IMR-90 (cell line): Measurements from ENCODE around the gene FLVCR2.
"Not testable (repeated sequence)": the region's sequence is repeated elsewhere in the genome, so short reads cannot be mapped to it uniquely, and the experiment has no call there.

Experiments
- MAZ ChIP-seq: IDR thresholded peaks from 2 replicates; pipeline ENCODE4 v1.6.1; 2012; ENCODE audit warnings: low read depth, mild to moderate bottlenecking, low read length, improper control_type of control experiment, moderate library complexity, borderline replicate concordance
- SMC3 ChIP-seq: fragments of 150-350 bp; IDR thresholded peaks from 2 replicates; pipeline ENCODE4 v1.6.1; 2016; ENCODE audit warnings: low read depth, mild to moderate bottlenecking, antibody characterized with exemption, low read length, moderate library complexity
- TF ChIP-seq, protein P1 (sequence below): conservative IDR thresholded peaks from 2 replicates; pipeline ENCODE4 v1.5.1; 2012; ENCODE audit warnings: mild to moderate bottlenecking, low read depth, low read length, improper control_type of control experiment

DNA sequence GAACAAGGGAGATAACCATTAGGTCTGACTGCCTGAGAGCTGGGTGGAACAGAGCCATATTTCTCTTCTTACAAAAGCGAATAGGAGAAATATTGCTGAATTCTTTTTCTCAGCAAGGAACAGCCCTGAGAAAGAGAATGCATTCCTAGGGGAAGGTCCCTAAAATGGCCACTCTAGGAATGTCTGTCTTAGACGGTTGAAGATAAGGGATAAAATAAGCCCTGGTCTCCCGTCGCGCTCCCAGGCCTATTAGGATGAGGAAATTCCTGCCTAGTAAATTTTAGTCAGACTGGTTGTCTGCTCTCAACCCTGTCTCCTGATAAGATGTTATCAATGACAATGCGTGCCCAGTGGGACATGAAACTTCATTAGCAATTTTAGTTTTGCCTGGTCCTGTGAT lies 116.6 kb downstream of the FLVCR2 start:
- TF ChIP-seq SMC3, MAZ: not testable (repeated sequence)
- TF ChIP-seq, protein P1, sequence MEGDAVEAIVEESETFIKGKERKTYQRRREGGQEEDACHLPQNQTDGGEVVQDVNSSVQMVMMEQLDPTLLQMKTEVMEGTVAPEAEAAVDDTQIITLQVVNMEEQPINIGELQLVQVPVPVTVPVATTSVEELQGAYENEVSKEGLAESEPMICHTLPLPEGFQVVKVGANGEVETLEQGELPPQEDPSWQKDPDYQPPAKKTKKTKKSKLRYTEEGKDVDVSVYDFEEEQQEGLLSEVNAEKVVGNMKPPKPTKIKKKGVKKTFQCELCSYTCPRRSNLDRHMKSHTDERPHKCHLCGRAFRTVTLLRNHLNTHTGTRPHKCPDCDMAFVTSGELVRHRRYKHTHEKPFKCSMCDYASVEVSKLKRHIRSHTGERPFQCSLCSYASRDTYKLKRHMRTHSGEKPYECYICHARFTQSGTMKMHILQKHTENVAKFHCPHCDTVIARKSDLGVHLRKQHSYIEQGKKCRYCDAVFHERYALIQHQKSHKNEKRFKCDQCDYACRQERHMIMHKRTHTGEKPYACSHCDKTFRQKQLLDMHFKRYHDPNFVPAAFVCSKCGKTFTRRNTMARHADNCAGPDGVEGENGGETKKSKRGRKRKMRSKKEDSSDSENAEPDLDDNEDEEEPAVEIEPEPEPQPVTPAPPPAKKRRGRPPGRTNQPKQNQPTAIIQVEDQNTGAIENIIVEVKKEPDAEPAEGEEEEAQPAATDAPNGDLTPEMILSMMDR: not testable (repeated sequence)
